ENCODE data around the gene DERL3.

The DERL3 gene

DNA sequence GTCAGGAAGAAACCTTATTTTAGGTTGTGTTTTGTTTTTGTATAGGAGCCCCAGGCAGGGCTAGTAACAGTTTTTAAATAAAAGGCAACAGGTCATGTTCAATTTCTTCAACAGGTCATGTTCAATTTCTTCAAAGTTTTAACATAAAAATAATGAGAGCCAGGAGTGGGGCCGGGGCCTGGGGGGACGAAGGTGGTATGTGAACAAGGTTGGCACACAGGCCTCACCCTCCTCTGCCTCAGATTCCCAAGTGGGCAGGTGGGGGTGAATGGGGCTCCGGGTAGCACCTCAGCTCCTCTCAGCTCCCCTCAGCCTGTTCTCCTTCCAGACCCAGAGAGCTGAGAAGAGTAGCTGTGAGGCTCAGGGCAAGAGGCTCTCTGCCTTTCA is 4.4 kb downstream of the DERL3 start:
- TF ChIP-seq, protein P1, sequence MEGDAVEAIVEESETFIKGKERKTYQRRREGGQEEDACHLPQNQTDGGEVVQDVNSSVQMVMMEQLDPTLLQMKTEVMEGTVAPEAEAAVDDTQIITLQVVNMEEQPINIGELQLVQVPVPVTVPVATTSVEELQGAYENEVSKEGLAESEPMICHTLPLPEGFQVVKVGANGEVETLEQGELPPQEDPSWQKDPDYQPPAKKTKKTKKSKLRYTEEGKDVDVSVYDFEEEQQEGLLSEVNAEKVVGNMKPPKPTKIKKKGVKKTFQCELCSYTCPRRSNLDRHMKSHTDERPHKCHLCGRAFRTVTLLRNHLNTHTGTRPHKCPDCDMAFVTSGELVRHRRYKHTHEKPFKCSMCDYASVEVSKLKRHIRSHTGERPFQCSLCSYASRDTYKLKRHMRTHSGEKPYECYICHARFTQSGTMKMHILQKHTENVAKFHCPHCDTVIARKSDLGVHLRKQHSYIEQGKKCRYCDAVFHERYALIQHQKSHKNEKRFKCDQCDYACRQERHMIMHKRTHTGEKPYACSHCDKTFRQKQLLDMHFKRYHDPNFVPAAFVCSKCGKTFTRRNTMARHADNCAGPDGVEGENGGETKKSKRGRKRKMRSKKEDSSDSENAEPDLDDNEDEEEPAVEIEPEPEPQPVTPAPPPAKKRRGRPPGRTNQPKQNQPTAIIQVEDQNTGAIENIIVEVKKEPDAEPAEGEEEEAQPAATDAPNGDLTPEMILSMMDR (IDR thresholded peaks at IDR 0.05; ENCODE audit: low read depth, low read length, missing control alignments) = no peak
- no peak overlapping the region for H3K4me3 ChIP-seq (ENCODE audit: low read depth, low read length)
- no peak for DNase-seq (ENCODE audit: low read depth)

DNA sequence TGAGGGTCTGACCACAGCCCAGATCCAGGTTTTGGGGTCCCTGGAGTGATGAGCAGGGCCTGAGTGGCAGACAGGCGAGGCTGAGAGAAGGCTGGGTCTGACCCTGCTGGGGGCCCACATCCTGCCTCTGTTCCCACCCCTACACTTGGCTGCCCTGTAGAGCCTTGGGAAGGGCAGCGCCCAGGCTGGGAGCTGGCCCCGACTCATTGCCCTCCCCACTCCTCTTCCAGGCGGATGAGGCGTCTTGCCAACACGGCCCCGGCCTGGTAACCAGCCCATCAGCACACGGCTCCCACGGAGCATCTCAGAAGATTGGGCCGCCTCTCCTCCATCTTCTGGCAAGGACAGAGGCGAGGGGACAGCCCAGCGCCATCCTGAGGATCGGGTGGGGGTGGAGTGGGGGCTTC is 4.9 kb downstream of the DERL3 start:
- no peak overlapping the region for H3K4me3 ChIP-seq (ENCODE audit: low read depth, low read length)
- TF ChIP-seq, protein P1 (IDR thresholded peaks at IDR 0.05; ENCODE audit: low read depth, low read length, missing control alignments) = no peak
- no peak for DNase-seq (ENCODE audit: low read depth)

DNA sequence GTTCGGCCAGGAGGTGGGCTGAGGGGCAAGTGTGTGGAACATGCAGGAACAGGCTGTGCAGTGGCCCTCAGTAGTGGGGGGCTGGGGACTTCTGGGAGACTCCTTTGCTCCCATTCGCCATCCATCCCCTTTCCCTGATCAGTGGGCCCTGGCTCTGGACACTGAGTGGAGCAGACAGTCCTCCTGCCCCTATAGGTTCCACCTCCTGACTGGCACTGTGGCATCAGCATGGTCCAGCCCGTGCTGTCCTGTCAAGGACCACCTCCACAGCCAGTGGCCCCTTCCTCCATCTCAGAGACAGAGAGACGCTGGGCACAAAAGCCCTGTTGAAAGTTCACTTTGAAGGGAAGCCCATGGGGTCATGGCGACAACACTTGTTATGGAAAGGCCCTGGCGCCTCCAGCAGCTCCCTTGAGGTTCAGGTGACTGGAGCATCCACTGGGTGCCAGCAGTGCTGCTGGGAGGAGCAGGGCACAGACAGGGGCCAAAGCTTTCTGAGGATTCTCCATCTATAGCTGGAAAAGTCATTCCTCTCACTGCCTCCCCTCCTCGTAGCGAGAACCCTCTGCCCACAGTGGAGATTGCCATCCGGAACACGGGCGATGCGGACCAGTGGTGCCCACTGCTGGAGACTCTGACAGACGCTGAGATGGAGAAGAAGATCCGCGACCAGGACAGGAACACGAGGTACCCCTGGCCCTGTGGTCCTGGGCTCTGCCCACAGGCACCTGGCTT is 5.6 kb downstream of the DERL3 start:
- H3K4me3 ChIP-seq (ENCODE audit: low read depth, low read length) = no peak overlapping the region
- DNase-seq (ENCODE audit: low read depth) = no peak
- TF ChIP-seq, protein P1 (IDR thresholded peaks at IDR 0.05; ENCODE audit: low read depth, low read length, missing control alignments) = no peak

- DNase-seq (ENCODE audit: low read depth) = no peak
- TF ChIP-seq, protein P1 (IDR thresholded peaks at IDR 0.05; ENCODE audit: low read depth, low read length, missing control alignments) = no peak
- H3K4me3 ChIP-seq (ENCODE audit: low read depth, low read length) = no peak overlapping the region
These were observed 6.4 kb downstream of the DERL3 start for GRCh38 chr22:23832226-23833016.

DNA sequence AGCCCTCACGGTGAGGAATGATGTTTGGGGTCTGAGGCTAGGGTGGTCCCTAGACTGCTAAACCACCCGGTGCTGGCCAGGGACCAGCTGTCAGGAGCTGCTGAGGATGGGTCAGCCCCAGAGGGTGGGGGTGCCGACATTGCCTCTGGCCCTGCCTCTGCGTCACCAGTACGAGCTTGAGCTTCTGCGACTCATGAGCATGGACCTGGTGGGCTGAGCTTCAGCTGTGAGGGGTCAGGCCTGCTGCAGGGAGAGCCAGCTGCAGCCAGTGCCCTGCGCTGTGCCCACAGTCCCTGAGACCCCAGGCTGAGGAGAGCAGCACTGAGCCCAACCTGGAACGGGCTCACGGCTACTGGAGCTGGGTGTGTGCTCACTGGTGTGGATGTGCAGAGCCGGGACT is 7.0 kb downstream of the DERL3 start:
- TF ChIP-seq, protein P1 (IDR thresholded peaks at IDR 0.05; ENCODE audit: low read depth, low read length, missing control alignments) = no peak
- no peak for DNase-seq (ENCODE audit: low read depth)

DNA sequence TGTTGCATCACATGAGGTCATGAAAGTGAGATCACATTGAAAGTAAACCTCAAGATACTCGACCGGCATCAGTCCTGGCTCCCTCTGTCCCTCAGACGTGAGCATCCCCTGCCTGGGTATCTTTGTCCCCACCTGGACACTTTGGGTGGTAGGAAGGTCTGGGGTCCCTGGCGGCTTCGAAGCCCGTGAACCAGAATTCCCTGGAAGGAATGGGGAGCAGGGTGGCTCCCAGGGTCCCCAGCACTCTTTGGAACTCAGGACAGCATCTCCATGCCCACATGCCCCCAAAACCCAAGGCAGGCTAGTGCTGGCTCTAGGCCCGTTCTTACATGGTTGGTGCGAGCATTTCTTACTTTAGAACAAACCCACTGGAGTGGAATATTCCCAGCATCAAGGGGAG is 7.5 kb downstream of the DERL3 start:
- DNase-seq (ENCODE audit: low read depth) = no peak
- TF ChIP-seq, protein P1 (IDR thresholded peaks at IDR 0.05; ENCODE audit: low read depth, low read length, missing control alignments) = no peak
- H3K4me3 ChIP-seq (ENCODE audit: low read depth, low read length) = no peak overlapping the region

More for the DNA sequence above, 7.0 kb downstream of the DERL3 start:
- no peak overlapping the region for H3K4me3 ChIP-seq (ENCODE audit: low read depth, low read length)

Measured in GM12864 (cell line).